ENCODE measurements around the gene THBS3. TPM values are rescaled to one million over a fixed set of nuclear protein-coding genes. Genes with fewer than 3 reads are reported as not detected.
"Not testable (repeated sequence)": the region's sequence is repeated elsewhere in the genome, so short reads cannot be mapped to it uniquely, and the experiment has no call there.

THBS3 gene
- total RNA-seq, 3 donors from 2014 or later (not counting 1 experiment from before 2014, with no cell fraction given): 16.2 to 19.4 (median 18.6) TPM

DNA sequence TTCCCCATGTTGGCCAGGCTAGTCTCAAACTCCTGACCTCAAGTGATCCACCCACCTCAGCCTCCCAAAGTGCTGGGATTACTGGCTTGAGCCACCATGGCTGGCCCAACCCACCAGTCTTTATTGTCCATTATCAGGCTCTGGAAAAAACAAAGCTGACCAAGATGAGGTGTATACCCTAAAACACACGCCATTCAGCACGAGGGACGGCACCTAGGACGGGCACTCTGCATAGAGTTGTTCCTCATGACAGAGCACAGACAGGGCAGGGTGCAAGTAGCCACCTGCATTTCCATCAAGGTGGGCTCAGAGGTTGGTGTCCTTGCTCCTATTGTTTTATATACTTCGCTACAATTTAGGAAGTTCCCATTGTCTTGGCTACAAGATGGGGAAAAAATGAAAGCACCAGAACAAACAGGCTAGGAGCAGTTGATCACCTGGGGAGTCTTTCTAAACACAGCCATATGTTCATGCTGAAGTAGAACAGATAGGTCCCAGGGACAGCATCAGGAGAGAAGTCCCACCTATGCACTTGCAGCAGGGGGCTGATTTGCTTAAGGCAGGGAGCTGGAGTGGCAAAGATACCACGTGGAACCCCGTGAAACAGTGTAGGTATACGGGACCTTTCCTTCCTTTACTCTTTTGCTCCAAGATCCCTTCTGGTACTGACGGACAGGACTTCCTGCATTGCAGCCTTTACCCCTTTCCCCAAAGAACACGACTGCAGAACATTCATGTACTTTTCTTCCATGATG is 39.1 kb downstream of the THBS3 start:
- Histone ChIP-seq H3K9me3 (ENCODE audit: control insufficient read depth, insufficient read depth, low read length) (no peaks in the 10 kb centered on the region), H3K36me3 (ENCODE audit: control insufficient read depth, insufficient read depth, low read length) (peaks cover 14% of the 10 kb centered on the region), H3K4me1 (ENCODE audit: control insufficient read depth, insufficient read depth, low read length) (peaks cover 28% of the 10 kb centered on the region), H3K27ac (ENCODE audit: low read length) (no peak overlapping the region), H3K27me3 (ENCODE audit: control insufficient read depth, insufficient read depth, low read length) (peaks cover 2% of the 10 kb centered on the region), H3K4me3 (ENCODE audit: low read length) (no peak overlapping the region)
- no peaks in the 10 kb centered on the region for H3K36me3 Mint-ChIP-seq
- peaks cover 0 to 7% of the 10 kb centered on the region in 2 donors for H3K27me3 Mint-ChIP-seq (ENCODE audit: low read depth in 2 of 2)
- H3K9me3 Mint-ChIP-seq: no peaks in the 10 kb centered on the region
- no peak for ATAC-seq
- DNase-seq: peak in 1 of 2 donors; percentile 3
- intact Hi-C loops (cut with micrococcal nuclease): loop anchor here (1.0 to 5.0 kb wide), 2 partner anchors 41 to 77 kb away; partner anchors contain the start of gene EFNA1
- no peak overlapping the region for H3K4me3 Mint-ChIP-seq
- TF ChIP-seq, protein P1, sequence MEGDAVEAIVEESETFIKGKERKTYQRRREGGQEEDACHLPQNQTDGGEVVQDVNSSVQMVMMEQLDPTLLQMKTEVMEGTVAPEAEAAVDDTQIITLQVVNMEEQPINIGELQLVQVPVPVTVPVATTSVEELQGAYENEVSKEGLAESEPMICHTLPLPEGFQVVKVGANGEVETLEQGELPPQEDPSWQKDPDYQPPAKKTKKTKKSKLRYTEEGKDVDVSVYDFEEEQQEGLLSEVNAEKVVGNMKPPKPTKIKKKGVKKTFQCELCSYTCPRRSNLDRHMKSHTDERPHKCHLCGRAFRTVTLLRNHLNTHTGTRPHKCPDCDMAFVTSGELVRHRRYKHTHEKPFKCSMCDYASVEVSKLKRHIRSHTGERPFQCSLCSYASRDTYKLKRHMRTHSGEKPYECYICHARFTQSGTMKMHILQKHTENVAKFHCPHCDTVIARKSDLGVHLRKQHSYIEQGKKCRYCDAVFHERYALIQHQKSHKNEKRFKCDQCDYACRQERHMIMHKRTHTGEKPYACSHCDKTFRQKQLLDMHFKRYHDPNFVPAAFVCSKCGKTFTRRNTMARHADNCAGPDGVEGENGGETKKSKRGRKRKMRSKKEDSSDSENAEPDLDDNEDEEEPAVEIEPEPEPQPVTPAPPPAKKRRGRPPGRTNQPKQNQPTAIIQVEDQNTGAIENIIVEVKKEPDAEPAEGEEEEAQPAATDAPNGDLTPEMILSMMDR (IDR thresholded peaks at IDR 0.05): no peak
- WGBS (ENCODE audit: insufficient coverage): 96% methylated on average over 10 of the region's 10 CpGs
- peaks cover 16 to 32% of the 10 kb centered on the region in 2 donors for H3K4me1 Mint-ChIP-seq
- H3K27ac Mint-ChIP-seq: no peak overlapping the region

DNA sequence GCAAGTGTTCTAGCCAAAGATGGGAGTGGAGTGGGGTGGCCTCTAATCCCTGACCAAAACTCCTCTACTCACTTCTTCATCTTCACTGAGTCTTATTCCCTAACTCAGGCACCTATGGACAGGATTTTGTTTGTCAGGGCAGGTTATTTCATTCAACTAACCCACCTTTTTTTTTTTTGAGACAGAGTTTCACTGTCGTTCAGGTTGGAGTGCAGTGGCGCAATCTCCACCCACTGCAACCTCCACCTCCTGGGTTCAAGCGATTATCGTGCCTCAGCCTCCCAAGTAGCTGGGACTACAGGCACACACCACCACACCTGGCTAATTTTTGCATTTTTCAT is 39.6 kb downstream of the THBS3 start:
- not testable (repeated sequence) for H3K4me3 Mint-ChIP-seq; H3K9me3 Mint-ChIP-seq; H3K27ac ChIP-seq (ENCODE audit: low read length); H3K27me3 ChIP-seq (ENCODE audit: control insufficient read depth, insufficient read depth, low read length); DNase-seq; H3K36me3 Mint-ChIP-seq; H3K4me3 ChIP-seq (ENCODE audit: low read length); ATAC-seq; H3K27me3 Mint-ChIP-seq (ENCODE audit: low read depth in 2 of 2); H3K9me3 ChIP-seq (ENCODE audit: control insufficient read depth, insufficient read depth, low read length)
- WGBS (ENCODE audit: insufficient coverage): 55% methylated on average over 4 of the region's 4 CpGs
- Mint-ChIP-seq H3K4me1 (peaks cover 11 to 26% of the 10 kb centered on the region in 2 donors), H3K27ac (peak overlapping the region in 1 of 2 donors; percentile 68)
- H3K4me1 ChIP-seq (ENCODE audit: control insufficient read depth, insufficient read depth, low read length): peaks cover 23% of the 10 kb centered on the region
- intact Hi-C loops (cut with micrococcal nuclease): loop anchor here (1.0 to 5.0 kb wide), 2 partner anchors 41 to 77 kb away; partner anchors contain the start of gene EFNA1
- peaks cover 14% of the 10 kb centered on the region for H3K36me3 ChIP-seq (ENCODE audit: control insufficient read depth, insufficient read depth, low read length)

DNA sequence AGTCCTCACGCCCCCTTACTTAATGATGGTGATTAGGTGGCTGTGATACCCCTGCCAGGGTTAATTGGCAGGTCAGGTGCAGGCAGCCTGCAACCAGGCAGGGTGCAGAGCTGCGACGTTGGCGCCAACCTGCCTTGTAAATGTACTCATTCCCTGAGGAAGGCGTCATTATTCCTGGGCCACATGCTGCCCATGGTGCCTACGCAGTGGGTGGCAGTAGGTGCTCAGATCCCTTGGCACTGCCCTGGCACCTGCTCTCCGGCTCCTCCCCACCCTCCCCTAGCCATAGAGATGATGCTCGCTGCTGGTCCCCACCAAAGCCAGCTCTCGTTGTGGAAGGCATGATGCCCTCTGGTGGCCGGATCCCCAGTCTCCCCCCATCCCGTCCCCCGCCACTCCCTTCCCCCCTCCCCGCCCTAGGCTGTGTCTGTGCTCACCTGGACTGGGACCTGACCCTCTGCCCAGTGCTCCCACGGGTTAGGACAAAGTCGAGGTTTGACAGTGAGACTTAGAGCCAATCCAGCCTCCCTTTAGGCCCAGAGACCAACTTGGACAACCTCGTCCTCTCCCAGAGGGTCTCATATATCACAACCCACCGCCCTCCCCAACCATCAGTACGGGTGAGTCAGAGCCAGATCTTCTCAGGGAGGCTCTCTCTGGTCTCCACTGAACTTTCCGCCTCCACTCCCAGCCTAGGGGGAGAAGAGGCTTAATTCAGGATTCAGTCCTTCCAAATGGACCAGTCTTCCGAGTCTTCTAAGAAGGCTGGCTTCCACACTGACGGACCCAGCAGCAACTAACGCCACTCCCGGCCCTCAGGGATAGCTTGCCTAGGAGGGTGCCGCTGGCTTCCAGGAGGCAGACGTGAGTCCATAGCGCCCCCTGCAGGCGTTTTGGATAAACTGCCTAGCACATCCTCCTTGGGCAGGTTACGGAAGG is 40.3 kb downstream of the THBS3 start:
- Histone ChIP-seq H3K27me3 (ENCODE audit: control insufficient read depth, insufficient read depth, low read length) (peaks cover 2% of the 10 kb centered on the region), H3K9me3 (ENCODE audit: control insufficient read depth, insufficient read depth, low read length) (no peaks in the 10 kb centered on the region), H3K4me3 (ENCODE audit: low read length) (peak overlapping the region; percentile 13), H3K4me1 (ENCODE audit: control insufficient read depth, insufficient read depth, low read length) (peaks cover 20% of the 10 kb centered on the region), H3K27ac (ENCODE audit: low read length) (no peak overlapping the region), H3K36me3 (ENCODE audit: control insufficient read depth, insufficient read depth, low read length) (peaks cover 14% of the 10 kb centered on the region)
- H3K4me3 Mint-ChIP-seq: peak overlapping the region; percentile 4
- peaks cover 0 to 7% of the 10 kb centered on the region in 2 donors for H3K27me3 Mint-ChIP-seq (ENCODE audit: low read depth in 2 of 2)
- H3K36me3 Mint-ChIP-seq: no peaks in the 10 kb centered on the region
- 8% methylated on average over 25 of the region's 28 CpGs for WGBS (ENCODE audit: insufficient coverage)
- intact Hi-C loops (cut with micrococcal nuclease): loop anchor here (1.0 to 5.0 kb wide), 2 partner anchors 40 to 76 kb away; partner anchors contain the start of gene EFNA1
- H3K27ac Mint-ChIP-seq: peak overlapping the region in 1 of 2 donors; percentile 68
- ATAC-seq (peak; percentile 81 to 87 (median 85)), DNase-seq (peak; percentile 82 to 93)
- peaks cover 7 to 21% of the 10 kb centered on the region in 2 donors for H3K4me1 Mint-ChIP-seq
- TF ChIP-seq, protein P1 (IDR thresholded peaks at IDR 0.05): peak; percentile 84
- no peaks in the 10 kb centered on the region for H3K9me3 Mint-ChIP-seq

Measured in natural killer cell (primary cell).